HepG2 (cell line): ENCODE data around the gene RASA1. TPM values are rescaled to one million over a fixed set of nuclear protein-coding genes. Genes with fewer than 3 reads are reported as not detected.

Source experiments
- ATAC-seq: fragments of 200-7000 bp; cut with Tn5 transposase; 3 replicates; pipeline ENCODE4 v1.9.1; 2020; ENCODE audit warnings: mild to moderate bottlenecking, moderate library complexity
- BruUV-seq: library from RNA; stranded (reverse); fragments of 400-500 nt; replicated peaks from 2 replicates; lab custom pipeline; 2021; lab: Mats Ljungman, UMichigan
- CTCF ChIA-PET: fragments of 300-600 bp; formaldehyde crosslinking; extraction: SDS; loops from one replicate; lab custom pipeline; 2021; ENCODE audit warnings: low total read pairs, inconsistent platforms, low intra/inter-chr PET ratio; lab: Yijun Ruan, JAX
- POLR2A ChIA-PET: fragments of 350-600 bp; sonication (Branson Sonifier 250); formaldehyde crosslinking; loops from one replicate; lab custom pipeline; 2020; ENCODE audit warnings: antibody characterized with exemption, inconsistent platforms; lab: Yijun Ruan, JAX
- DNase-seq: peaks from one replicate; pipeline ENCODE4 v3.0.0-alpha.2; 2015; ENCODE audit warnings: low spot score
- FAIRE-seq: peaks from 3 replicates; lab custom pipeline; 2011; peaks lifted over from hg19 to GRCh38; lab: Jason Lieb, UNC
- H2AFZ ChIP-seq: one replicate; pipeline ENCODE4 v1.6.1; 2011; ENCODE audit warnings: low read length, inconsistent platforms
- H3K27ac ChIP-seq: fragments of 300-600 bp; 3 replicates; pipeline ENCODE4 v1.8.0; 2011; ENCODE audit warnings: mixed run types, mild to moderate bottlenecking, mixed read lengths, low read length, inconsistent platforms; ENCODE audit not compliant: insufficient read depth; ENCODE audit errors: extremely low read length
- H3K27me3 ChIP-seq, 2 experiments: fragments of 200-600 bp in 1 of 2; 2 replicates in 1 of 2; 3 replicates in 1 of 2; pipeline versions ENCODE4 v1.6.0 to v1.8.0; 2011; ENCODE audit warnings: low read length in 2 of 2, mild to moderate bottlenecking in 2 of 2, moderate library complexity in 2 of 2, inconsistent platforms in 1 of 2; ENCODE audit not compliant: insufficient read depth in 2 of 2, control insufficient read depth in 1 of 2
- H3K36me3 ChIP-seq, 2 experiments: fragments of 200-600 bp in 1 of 2; replicated peaks in 1 of 2; 2 replicates in 1 of 2; 3 replicates in 1 of 2; pipeline versions ENCODE4 v1.5.1 to v1.8.0; 2011; ENCODE audit warnings: low read length in 2 of 2, inconsistent platforms in 1 of 2; ENCODE audit not compliant: insufficient read depth in 2 of 2, control insufficient read depth in 1 of 2
- H3K4me1 ChIP-seq: 2 replicates; pipeline ENCODE4 v1.5.1; 2012; ENCODE audit warnings: low read length, inconsistent platforms; ENCODE audit not compliant: insufficient read depth
- H3K4me2 ChIP-seq: 2 replicates; pipeline ENCODE4 v1.6.0; 2011; ENCODE audit warnings: low read depth, low read length, inconsistent platforms
- H3K4me3 ChIP-seq, 3 experiments: fragments of 200-600 bp in 1 of 3; sonication (generic), shearing (Covaris generic) in 1 of 3; replicated peaks in 1 of 3; 2 replicates each; pipeline ENCODE4 v1.5.1; 2011 to 2016; ENCODE audit warnings: low read length in 3 of 3, inconsistent platforms in 2 of 3, low read depth in 2 of 3, mild to moderate bottlenecking in 2 of 3, control low read depth in 1 of 3, mixed read lengths in 1 of 3; ENCODE audit not compliant: insufficient read depth in 1 of 3
- H3K79me2 ChIP-seq: one replicate; pipeline ENCODE4 v1.6.1; 2011; ENCODE audit warnings: low read length, inconsistent platforms; ENCODE audit not compliant: insufficient read depth
- H3K9ac ChIP-seq: 2 replicates; pipeline ENCODE4 v1.6.0; 2011; ENCODE audit warnings: mild to moderate bottlenecking, low read depth, low read length, inconsistent platforms; ENCODE audit not compliant: insufficient read depth
- H3K9me3 ChIP-seq: 2 replicates; pipeline ENCODE4 v1.5.1; 2012; ENCODE audit warnings: mild to moderate bottlenecking, low read length
- H4K20me1 ChIP-seq: 2 replicates; pipeline ENCODE4 v1.6.0; 2011; ENCODE audit warnings: inconsistent platforms, mild to moderate bottlenecking, low read length, moderate library complexity; ENCODE audit not compliant: insufficient read depth
- HDAC2 ChIP-seq: sonication (generic); formaldehyde crosslinking; IDR thresholded peaks from 2 replicates; pipeline ENCODE4 v1.4.0; 2020; ENCODE audit warnings: missing genetic modification reagents
- HDAC6 ChIP-seq: fragments of 200-600 bp; sonication (generic); IDR thresholded peaks from 2 replicates; pipeline ENCODE4 v1.7.0; 2017; ENCODE audit warnings: mild to moderate bottlenecking, antibody characterized with exemption, low read length, low read depth
- PCBP2 ChIP-seq: fragments of 200-400 bp; formaldehyde crosslinking; optimal IDR thresholded peaks from 2 replicates; pipeline ENCODE3; 2018; ENCODE audit warnings: low read length, low read depth; ENCODE audit not compliant: poor library complexity, severe bottlenecking
- RARA ChIP-seq: IDR thresholded peaks from 2 replicates; pipeline ENCODE4 v1.6.1; 2016; ENCODE audit warnings: missing genetic modification reagents, missing compliant biosample characterization
- TARDBP ChIP-seq: sonication (generic); formaldehyde crosslinking; IDR thresholded peaks from 2 replicates; pipeline ENCODE4 v1.8.0; 2022; ENCODE audit warnings: mild to moderate bottlenecking, missing genetic modification reagents
- TRIM24 ChIP-seq: sonication (generic); formaldehyde crosslinking; IDR thresholded peaks from 2 replicates; pipeline ENCODE4 v1.8.0; 2022; ENCODE audit warnings: mild to moderate bottlenecking, missing genetic modification reagents
- ZKSCAN1 ChIP-seq: fragments of 150-350 bp; IDR thresholded peaks from 2 replicates; pipeline ENCODE4 v1.6.1; 2014; ENCODE audit warnings: low read length
- ZMYM3 ChIP-seq: sonication (generic); formaldehyde crosslinking; IDR thresholded peaks from 2 replicates; pipeline ENCODE4 v1.5.1; 2020; ENCODE audit warnings: mild to moderate bottlenecking, missing genetic modification reagents
- ZNF230 ChIP-seq: sonication (generic); formaldehyde crosslinking; IDR thresholded peaks from 2 replicates; pipeline ENCODE4 v1.4.0; 2020; ENCODE audit warnings: mild to moderate bottlenecking, missing genetic modification reagents
- ZNF430 ChIP-seq: sonication (generic); formaldehyde crosslinking; IDR thresholded peaks from 2 replicates; pipeline ENCODE4 v1.9.0; 2021; ENCODE audit warnings: mild to moderate bottlenecking, missing genetic modification reagents
- ZNF709 ChIP-seq: sonication (generic); formaldehyde crosslinking; IDR thresholded peaks from 2 replicates; pipeline ENCODE4 v1.5.0; 2020; ENCODE audit warnings: mild to moderate bottlenecking, missing genetic modification reagents
- ZNF83 ChIP-seq: sonication (generic); formaldehyde crosslinking; IDR thresholded peaks from 2 replicates; pipeline ENCODE4 v1.4.0; 2020; ENCODE audit warnings: missing genetic modification reagents, mild to moderate bottlenecking, borderline replicate concordance
- WGBS: methylation state at CpG from one replicate; pipeline ENCODE4 v1.1.6; 2017; ENCODE audit warnings: low lambda C conversion rate; 5-methylcytosine and 5-hydroxymethylcytosine counted together
- in situ Hi-C: cut with HindIII; loops from 2 replicates; pipeline ENCODE4 v1.10.0; 2017; ENCODE audit warnings: low pct_unique_long_range_greater_than_20kb; ENCODE audit not compliant: extremely low pct_ligation_motif_present
- intact Hi-C: fragments of 100-400 bp; cut with micrococcal nuclease; formaldehyde crosslinking; loops from one replicate; pipeline ENCODE4 v1.10.0; 2022; ENCODE audit not compliant: unreplicated experiment
- polyA plus RNA-seq, 8 experiments: library from polyadenylated mRNA; depleted of rRNA in 3 of 8; stranded (reverse) in 7 of 8; unstranded in 1 of 8; fragments of >200 nt; fragmentation: Illumina TruSeq in 4 of 8; extraction: Trizol in 4 of 8; gene quantifications; 2 replicates each; pipeline versions ENCODE4 v1.2.1 to v1.2.3, GENCODE V29; 2011 to 2016; ENCODE audit warnings: low read depth in 4 of 8, missing spikeins in 1 of 8, mixed read lengths in 1 of 8; ENCODE audit not compliant: insufficient read depth in 1 of 8
- total RNA-seq, 5 experiments: library from RNA; depleted of rRNA; stranded (reverse); fragments of >200 nt; fragmentation: Illumina TruSeq; extraction: Trizol; gene quantifications; 2 replicates each; pipeline ENCODE4 v1.2.3, GENCODE V29; 2016; ENCODE audit warnings: low read depth in 1 of 5
- TF ChIP-seq, protein P1 (sequence below): sonication (generic); formaldehyde crosslinking; IDR thresholded peaks from 2 replicates; pipeline ENCODE4 v1.8.1; 2022; ENCODE audit warnings: mild to moderate bottlenecking, missing genetic modification reagents
- TF ChIP-seq, protein P2 (sequence below): sonication (generic); formaldehyde crosslinking; IDR thresholded peaks from 2 replicates; pipeline ENCODE4 v1.4.0; 2020; ENCODE audit warnings: missing genetic modification reagents

Gene RASA1
- total and polyA plus RNA-seq, 2 of the 13 experiments (the other 11 are each of a cell fraction or from before 2014, with no cell fraction given), result 19.5 to 20.5 TPM

- no peak overlapping the region for H3K4me3 ChIP-seq
- H4K20me1 ChIP-seq, result no peaks in the 10 kb centered on the region
- no peak overlapping the region for H3K4me2 ChIP-seq
- in situ Hi-C loops (no loop called here), intact Hi-C loops (no loop called here)
- no peak for TF ChIP-seq PCBP2
- TF ChIP-seq, protein P1, sequence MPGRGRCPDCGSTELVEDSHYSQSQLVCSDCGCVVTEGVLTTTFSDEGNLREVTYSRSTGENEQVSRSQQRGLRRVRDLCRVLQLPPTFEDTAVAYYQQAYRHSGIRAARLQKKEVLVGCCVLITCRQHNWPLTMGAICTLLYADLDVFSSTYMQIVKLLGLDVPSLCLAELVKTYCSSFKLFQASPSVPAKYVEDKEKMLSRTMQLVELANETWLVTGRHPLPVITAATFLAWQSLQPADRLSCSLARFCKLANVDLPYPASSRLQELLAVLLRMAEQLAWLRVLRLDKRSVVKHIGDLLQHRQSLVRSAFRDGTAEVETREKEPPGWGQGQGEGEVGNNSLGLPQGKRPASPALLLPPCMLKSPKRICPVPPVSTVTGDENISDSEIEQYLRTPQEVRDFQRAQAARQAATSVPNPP (CRISPR knock-in tag), result no peak
- TF ChIP-seq ZNF709, result no peak
- no peak for TF ChIP-seq ZMYM3
- TF ChIP-seq HDAC2, result no peak
- TF ChIP-seq TARDBP (CRISPR knock-in tag), result no peak
- H3K79me2 ChIP-seq, result no peaks in the 10 kb centered on the region
- peaks cover 2 to 13% of the 10 kb centered on the region in 2 experiments; a peak in 3 of 5 replicates for H3K36me3 ChIP-seq
- H3K9me3 ChIP-seq, result no peaks in the 10 kb centered on the region
- ATAC-seq (no peak), DNase-seq (no peak), FAIRE-seq (no peak)
- BruUV-seq, result no TSS peak
- CTCF ChIA-PET, result no interaction called here
- no peak overlapping the region for H3K9ac ChIP-seq
- no peaks in the 10 kb centered on the region for H3K27me3 ChIP-seq
- no peaks in the 10 kb centered on the region for H3K4me1 ChIP-seq
- 85% methylated on average over 1 of the region's 1 CpG for WGBS
- no peak overlapping the region for H3K27ac ChIP-seq
- POLR2A ChIA-PET, result no interaction called here
- H2AFZ ChIP-seq, result no peak overlapping the region
These were observed 94.0 kb downstream of the RASA1 start for GRCh38 chr5:87361536-87362213.

DNA sequence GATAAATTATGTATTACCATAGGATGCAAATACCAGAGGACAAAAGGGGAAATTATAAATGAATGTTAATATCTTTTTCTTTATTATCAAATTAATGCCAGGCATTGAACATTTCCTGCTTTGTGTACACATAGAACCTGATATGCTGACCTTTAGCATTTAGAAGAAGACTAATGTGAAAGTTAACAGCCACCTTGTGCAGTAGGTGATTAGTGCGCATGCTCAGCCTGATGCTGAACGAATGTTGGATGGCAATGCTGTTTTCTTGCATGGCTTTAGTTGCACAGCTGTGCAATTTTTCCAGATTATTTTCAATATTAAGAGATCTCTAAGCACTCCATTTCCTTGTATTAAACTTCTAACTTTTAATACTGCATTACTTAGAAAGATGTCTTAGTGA is 99.6 kb downstream of the RASA1 start:
- no peak for ATAC-seq

More for the DNA sequence above, 99.6 kb downstream of the RASA1 start:
- TF ChIP-seq ZNF430 (no peak), ZKSCAN1 (no peak), ZNF83 (CRISPR knock-in tag) (no peak), TRIM24 (no peak), HDAC6 (no peak), ZNF230 (CRISPR knock-in tag) (no peak), RARA (CRISPR knock-in tag) (no peak)
- TF ChIP-seq, protein P2, sequence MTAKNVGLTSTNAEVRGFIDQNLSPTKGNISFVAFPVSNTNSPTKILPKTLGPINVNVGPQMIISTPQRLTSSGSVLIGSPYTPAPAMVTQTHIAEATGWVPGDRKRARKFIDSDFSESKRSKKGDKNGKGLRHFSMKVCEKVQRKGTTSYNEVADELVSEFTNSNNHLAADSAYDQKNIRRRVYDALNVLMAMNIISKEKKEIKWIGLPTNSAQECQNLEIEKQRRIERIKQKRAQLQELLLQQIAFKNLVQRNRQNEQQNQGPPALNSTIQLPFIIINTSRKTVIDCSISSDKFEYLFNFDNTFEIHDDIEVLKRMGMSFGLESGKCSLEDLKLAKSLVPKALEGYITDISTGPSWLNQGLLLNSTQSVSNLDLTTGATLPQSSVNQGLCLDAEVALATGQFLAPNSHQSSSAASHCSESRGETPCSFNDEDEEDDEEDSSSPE (CRISPR knock-in tag), result no peak
- TF ChIP-seq, all 625 proteins: peak for 0
- in situ Hi-C loops (no loop called here), intact Hi-C loops (no loop called here)
- no peaks in the 10 kb centered on the region for H3K4me1 ChIP-seq
- 92% methylated on average over 2 of the region's 2 CpGs for WGBS
- H3K27me3 ChIP-seq, result no peaks in the 10 kb centered on the region
- no TSS peak for BruUV-seq
- H3K36me3 ChIP-seq, result peaks cover 3 to 22% of the 10 kb centered on the region in 2 experiments; a peak in 3 of 5 replicates
- no peaks in the 10 kb centered on the region for H3K79me2 ChIP-seq
- no peak overlapping the region for H3K9ac ChIP-seq
- H3K4me3 ChIP-seq, result no peak overlapping the region
- H4K20me1 ChIP-seq, result no peaks in the 10 kb centered on the region
- ChIA-PET POLR2A (no interaction called here), CTCF (no interaction called here)
- H3K9me3 ChIP-seq, result no peaks in the 10 kb centered on the region
- DNase-seq (no peak), FAIRE-seq (no peak)
- H3K27ac ChIP-seq, result no peak overlapping the region
- H2AFZ ChIP-seq, result no peak overlapping the region
- H3K4me2 ChIP-seq, result no peak overlapping the region
